ENCODE results near the gene CNOT6.

Gene CNOT6

DNA sequence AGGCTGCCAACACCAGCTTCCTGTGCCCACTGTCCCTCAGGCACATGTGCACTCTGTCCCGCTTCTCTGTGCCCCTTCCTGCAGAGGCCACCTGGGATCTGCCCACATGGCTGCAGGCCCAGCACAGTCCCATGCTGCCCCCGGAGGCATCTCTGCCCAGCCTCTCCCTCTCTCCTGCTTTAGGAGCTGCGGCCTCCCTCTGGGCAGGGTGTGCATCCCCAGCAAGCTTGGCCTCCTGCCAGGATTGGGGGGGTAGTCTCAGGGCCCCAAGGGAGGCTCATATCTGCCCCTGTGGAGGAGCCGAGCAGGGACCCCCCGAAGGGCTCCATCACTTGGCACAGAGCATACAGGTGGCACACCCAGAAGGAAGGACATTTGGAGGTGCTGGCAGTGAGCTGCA lies 130.4 kb downstream of the CNOT6 start:
- DNase-seq: no peak

DNA sequence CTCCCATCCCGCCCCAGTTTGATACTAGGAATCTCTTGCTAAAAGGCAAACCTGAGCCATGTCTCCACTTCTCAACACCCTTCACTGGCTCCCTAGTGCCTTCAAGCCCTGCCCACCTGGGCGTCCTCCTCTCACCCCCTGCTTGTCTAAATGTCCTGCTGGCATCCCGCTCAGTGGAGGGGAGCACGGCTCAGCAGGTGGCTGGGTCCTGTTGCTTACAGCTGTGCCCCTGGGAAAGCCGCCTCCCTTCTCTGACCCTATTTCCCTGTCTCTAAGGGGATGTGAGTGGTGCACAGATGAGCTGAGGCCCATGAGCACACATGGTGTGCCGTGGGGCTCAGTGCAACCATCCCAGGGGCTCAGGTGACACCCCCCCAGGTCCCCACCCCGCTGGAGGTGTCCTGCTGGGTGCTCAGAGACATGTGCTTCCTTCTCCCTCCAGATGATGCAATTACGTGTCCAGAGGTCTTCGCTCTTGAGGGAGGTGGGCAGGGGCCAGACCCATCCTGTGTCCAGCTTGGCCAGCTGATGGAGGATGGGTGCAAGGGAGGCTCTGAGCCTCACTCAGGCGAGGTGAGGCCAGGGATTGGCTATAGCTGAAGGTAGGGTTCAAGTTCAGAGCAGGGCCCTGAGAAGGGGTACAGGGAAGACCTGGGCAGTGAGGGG lies 131.1 kb downstream of the CNOT6 start:
- no peak for DNase-seq

GRCh38 chr5:180625791-180626660 lies 131.8 kb downstream of the CNOT6 start:
- DNase-seq: no peak

GRCh38 chr5:180626661-180627385 lies 132.6 kb downstream of the CNOT6 start:
- DNase-seq: no peak

DNA sequence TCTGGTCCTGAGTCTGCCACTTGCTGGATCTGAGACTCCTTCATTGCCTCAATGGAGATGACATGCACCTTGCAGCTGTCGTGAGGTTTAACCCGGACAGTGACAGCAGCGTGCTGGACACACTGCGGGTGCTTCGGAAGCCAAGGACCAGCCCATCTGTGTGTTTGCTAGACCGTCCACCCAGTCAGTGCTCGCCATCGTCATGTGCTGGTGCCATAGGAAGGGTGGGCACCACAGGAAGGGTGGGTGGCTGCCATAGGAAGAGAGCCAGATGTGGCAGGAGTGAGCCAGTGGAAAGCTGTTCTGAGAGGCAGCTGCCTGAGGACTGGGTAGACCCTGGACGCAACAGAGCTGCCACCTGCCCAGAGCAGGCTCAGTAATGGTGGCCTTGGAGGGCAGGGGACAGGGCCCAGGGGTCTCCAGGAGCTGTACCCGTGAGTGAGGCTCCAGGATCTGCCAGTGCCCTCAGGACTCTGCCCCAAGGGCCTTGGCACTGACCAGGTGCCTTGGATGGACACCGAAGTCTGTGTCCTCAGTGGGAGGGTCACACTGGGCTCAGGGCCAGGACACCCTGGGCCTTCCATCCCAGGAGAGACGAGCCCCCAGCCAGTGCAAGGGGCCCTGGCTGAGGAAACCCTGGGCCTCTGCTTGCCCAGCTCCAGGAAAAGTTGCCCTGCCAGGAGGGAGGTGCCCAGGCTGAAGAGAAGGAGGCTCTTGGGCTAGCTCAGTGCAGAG lies 133.4 kb downstream of the CNOT6 start:
- no peak for DNase-seq
